Measurements from ENCODE around the gene HTT. TPM values are rescaled to one million over a fixed set of nuclear protein-coding genes. Genes with fewer than 3 reads are reported as not detected.

Gene HTT
- total and polyA plus RNA-seq, 2 of the 8 experiments (the other 6 are each of a cell fraction or from before 2014, with no cell fraction given) = 24.0 to 71.0 TPM

- no peak for TF ChIP-seq E2F6 (IDR thresholded peaks at IDR 0.05)
Observed at GRCh38 chr4:3036131-3036952, 38.1 kb upstream of the HTT start (continued).
